Tibial nerve (tissue), 3 donors: ENCODE data around the gene RBM20.

Source experiments
- CTCF ChIP-seq, 5 experiments: fragments of 200-600 bp in 3 of 5; fragments of 450-650 bp in 2 of 5; sonication (generic) in 3 of 5; IDR thresholded peaks; one replicate each; pipeline ENCODE4 v1.5.1; 2016 to 2019; ENCODE audit warnings: antibody characterized with exemption in 5 of 5, mild to moderate bottlenecking in 3 of 5, moderate library complexity in 2 of 5
- POLR2A ChIP-seq, 2 donors: fragments of 450-650 bp; IDR thresholded peaks; one replicate each; pipeline ENCODE4 v1.6.1; 2017; ENCODE audit warnings: antibody characterized with exemption in 2 of 2, mild to moderate bottlenecking in 2 of 2, moderate library complexity in 2 of 2

- TF ChIP-seq CTCF (IDR thresholded peaks at IDR 0.05), result no peak
- no peak for TF ChIP-seq POLR2A (IDR thresholded peaks at IDR 0.05)
These were observed 65.3 kb downstream of the RBM20 start for GRCh38 chr10:110709444-110709828.
